Large intestine (tissue), 3 donors: ENCODE measurements around the gene PSMA5. TPM values are rescaled to one million over a fixed set of nuclear protein-coding genes. Genes with fewer than 3 reads are reported as not detected.
A peak's percentile ranks its signal among the peaks of the same experiment; 100 is the strongest.

Experiments
- DNase-seq, 2 donors: peaks; one replicate each; pipeline versions ENCODE4 v3.0.0 to v3.0.0-alpha.2; 2013
- H3K27ac ChIP-seq: one replicate; pipeline ENCODE4 v1.5.1; 2013; ENCODE audit warnings: low read length
- H3K27me3 ChIP-seq: 2 replicates; pipeline ENCODE4 v1.6.1; 2013; ENCODE audit warnings: low read length; ENCODE audit not compliant: control insufficient read depth, insufficient read depth
- H3K36me3 ChIP-seq: 2 replicates; pipeline ENCODE4 v1.6.1; 2013; ENCODE audit warnings: low read length; ENCODE audit not compliant: control insufficient read depth, insufficient read depth
- H3K4me1 ChIP-seq: one replicate; pipeline ENCODE4 v1.6.1; 2013; ENCODE audit warnings: low read length; ENCODE audit not compliant: control insufficient read depth, insufficient read depth
- H3K4me3 ChIP-seq: one replicate; pipeline ENCODE4 v1.5.1; 2013; ENCODE audit warnings: low read length
- H3K9me3 ChIP-seq: one replicate; pipeline ENCODE4 v1.6.1; 2013; ENCODE audit warnings: mild to moderate bottlenecking, low read depth, low read length, moderate library complexity; ENCODE audit not compliant: control insufficient read depth
- WGBS: methylation state at CpG from one replicate; pipeline ENCODE4 v1.1.5; 2013; ENCODE audit warnings: low lambda C conversion rate; ENCODE audit not compliant: insufficient coverage; 5-methylcytosine and 5-hydroxymethylcytosine counted together
- polyA plus RNA-seq: library from polyadenylated mRNA; unstranded; fragments of 120-200 nt; gene quantifications from one replicate; pipeline ENCODE4 v1.2.1, GENCODE V29; 2013

Gene PSMA5
- polyA plus RNA-seq, 1 donor, result 94.1 TPM

DNA sequence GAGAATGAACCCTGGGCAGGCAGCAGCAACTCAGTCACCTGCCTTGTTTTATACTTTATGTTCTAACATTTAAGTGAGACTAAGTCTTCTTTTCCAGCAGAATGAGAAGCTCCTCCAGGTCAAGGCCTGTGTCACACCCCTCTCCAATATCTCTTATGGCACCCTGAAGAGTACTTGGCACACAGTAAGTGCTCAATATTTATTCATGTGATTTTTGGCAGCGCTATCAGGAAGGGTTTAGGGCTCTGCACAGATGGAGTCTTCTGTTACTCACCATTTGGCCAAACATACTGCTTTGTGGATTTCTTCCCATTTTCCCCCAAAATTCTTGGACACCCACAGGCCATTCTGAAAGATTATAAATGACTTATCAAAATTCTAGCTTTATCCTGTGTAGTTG is 75.6 kb downstream of the PSMA5 start:
- Histone ChIP-seq H3K27me3 (no peaks in the 10 kb centered on the region), H3K27ac (peak overlapping the region; percentile 18), H3K36me3 (peaks cover 22% of the 10 kb centered on the region), H3K4me3 (no peak overlapping the region), H3K9me3 (no peaks in the 10 kb centered on the region), H3K4me1 (peaks cover 16% of the 10 kb centered on the region)
- WGBS, result no CpG with 5 or more reads among the region's 1 CpG
- no peak for DNase-seq

DNA sequence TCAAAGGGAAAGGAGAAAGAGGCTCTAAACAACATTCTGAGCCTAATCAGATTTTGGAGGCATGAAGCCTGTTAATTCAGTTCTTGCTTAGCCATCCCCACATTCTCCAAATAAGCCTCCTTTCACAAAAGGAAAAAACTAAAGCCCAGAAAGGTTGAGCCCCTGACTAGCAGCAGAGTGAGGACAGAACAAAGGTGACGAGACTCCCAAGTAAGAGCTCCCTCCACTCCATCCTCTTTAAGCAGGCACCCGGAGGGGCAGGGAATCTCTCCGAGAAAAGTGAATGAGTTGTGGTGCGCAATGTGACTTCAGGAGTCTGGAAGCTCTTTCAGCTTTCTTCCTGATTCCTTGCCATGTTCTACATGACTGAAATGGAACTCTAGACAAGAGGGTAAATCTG is 76.1 kb downstream of the PSMA5 start:
- Histone ChIP-seq H3K27me3 (no peaks in the 10 kb centered on the region), H3K9me3 (no peaks in the 10 kb centered on the region), H3K4me1 (peaks cover 16% of the 10 kb centered on the region), H3K4me3 (no peak overlapping the region), H3K27ac (no peak overlapping the region), H3K36me3 (peaks cover 26% of the 10 kb centered on the region)
- DNase-seq, result no peak
- no CpG with 5 or more reads among the region's 4 CpGs for WGBS

Other genes starting within 250 kb of the PSMA5 start
- gene SARS1, start 212.5 kb downstream of the PSMA5 start, polyA plus RNA-seq, result 112 TPM
- gene CELSR2, start 176.9 kb downstream of the PSMA5 start, polyA plus RNA-seq, result 11.3 TPM
- 12.9 TPM for gene PSRC1, start 143.3 kb downstream of the PSMA5 start, polyA plus RNA-seq
- gene MYBPHL, start 119.4 kb downstream of the PSMA5 start, polyA plus RNA-seq, result 13.8 TPM
- 41.7 TPM for gene SORT1, start 28.5 kb downstream of the PSMA5 start, polyA plus RNA-seq
- 0.60 TPM for gene SYPL2, start 40.1 kb upstream of the PSMA5 start, polyA plus RNA-seq
- gene ATXN7L2, start 57.5 kb upstream of the PSMA5 start, polyA plus RNA-seq, result 6.1 TPM
- gene CYB561D1, start 67.6 kb upstream of the PSMA5 start, polyA plus RNA-seq, result 7.2 TPM
- 2.0 TPM for gene AMIGO1, start 83.3 kb upstream of the PSMA5 start, polyA plus RNA-seq
- 0.93 TPM for gene GPR61, start 113.4 kb upstream of the PSMA5 start, polyA plus RNA-seq
- gene GNAI3, start 122.2 kb upstream of the PSMA5 start, polyA plus RNA-seq, result 7.5 TPM
- gene GNAT2, start 193.2 kb upstream of the PSMA5 start, polyA plus RNA-seq, result not detected
- 61.2 TPM for gene AMPD2, start 193.4 kb upstream of the PSMA5 start, polyA plus RNA-seq
- gene GSTM4, start 229.7 kb upstream of the PSMA5 start, polyA plus RNA-seq, result 68.4 TPM
- 197 TPM for gene GSTM2, start 241.6 kb upstream of the PSMA5 start, polyA plus RNA-seq